CD4-positive, alpha-beta memory T cell (primary cell): ENCODE data around the gene PDE2A. TPM values are rescaled to one million over a fixed set of nuclear protein-coding genes. Genes with fewer than 3 reads are reported as not detected.

Experiments used
- CTCF ChIA-PET: fragments of 350-600 bp; sonication (Branson Sonifier 250); formaldehyde crosslinking; loops from one replicate; lab custom pipeline; 2021; ENCODE audit warnings: inconsistent platforms; ENCODE audit not compliant: partially characterized antibody; lab: Charles Lee
- POLR2A ChIA-PET: fragments of 350-600 bp; sonication (Branson Sonifier 250); formaldehyde crosslinking; loops from one replicate; lab custom pipeline; 2021; ENCODE audit not compliant: partially characterized antibody; lab: Charles Lee
- DNase-seq, 5 donors: peaks; one replicate each; pipeline versions ENCODE4 v3.0.0 to v3.0.0-alpha.2; 2020 to 2022; ENCODE audit warnings: mixed read lengths in 1 of 5
- H3K27ac ChIP-seq: one replicate; pipeline ENCODE4 v1.7.0; 2013; ENCODE audit warnings: low read depth, low read length
- H3K27me3 ChIP-seq: 2 replicates; pipeline ENCODE4 v1.7.0; 2013; ENCODE audit warnings: mild to moderate bottlenecking, low read length, moderate library complexity; ENCODE audit not compliant: insufficient read depth
- H3K36me3 ChIP-seq: 2 replicates; pipeline ENCODE4 v1.7.0; 2013; ENCODE audit warnings: mild to moderate bottlenecking, low read length, moderate library complexity; ENCODE audit not compliant: insufficient read depth
- H3K4me1 ChIP-seq: 2 replicates; pipeline ENCODE4 v1.7.0; 2013; ENCODE audit warnings: mild to moderate bottlenecking, low read length, moderate library complexity; ENCODE audit not compliant: insufficient read depth
- H3K4me3 ChIP-seq, 2 donors: one replicate each; pipeline ENCODE4 v1.7.0; 2013; ENCODE audit warnings: low read length in 2 of 2, mild to moderate bottlenecking in 1 of 2
- H3K9me3 ChIP-seq, 2 donors: one replicate each; pipeline ENCODE4 v1.7.0; 2013; ENCODE audit warnings: low read length in 2 of 2, control low read depth in 1 of 2; ENCODE audit not compliant: control insufficient read depth in 1 of 2
- H3K27ac Mint-ChIP-seq, 7 donors: one replicate each; pipeline ENCODE4 v1.8.0; 2020 to 2021; ENCODE audit warnings: mixed read lengths in 7 of 7, mild to moderate bottlenecking in 6 of 7, inconsistent platforms in 3 of 7, moderate library complexity in 3 of 7
- H3K27me3 Mint-ChIP-seq, 2 donors: one replicate each; pipeline ENCODE4 v1.8.0; 2020 to 2021; ENCODE audit warnings: mixed read lengths in 2 of 2
- H3K36me3 Mint-ChIP-seq, 2 donors: one replicate each; pipeline ENCODE4 v1.8.0; 2020 to 2021; ENCODE audit warnings: mixed read lengths in 2 of 2, inconsistent platforms in 1 of 2, mild to moderate bottlenecking in 1 of 2
- H3K4me1 Mint-ChIP-seq, 4 donors: one replicate each; pipeline ENCODE4 v1.8.0; 2020 to 2021; ENCODE audit warnings: mixed read lengths in 4 of 4, mild to moderate bottlenecking in 1 of 4
- H3K4me3 Mint-ChIP-seq, 8 donors: one replicate each; pipeline ENCODE4 v1.8.0; 2020 to 2021; ENCODE audit warnings: mixed read lengths in 8 of 8, mild to moderate bottlenecking in 7 of 8, moderate library complexity in 6 of 8, inconsistent platforms in 3 of 8
- H3K9me3 Mint-ChIP-seq, 8 donors: one replicate each; pipeline ENCODE4 v1.8.0; 2020 to 2021; ENCODE audit warnings: mixed read lengths in 8 of 8, mild to moderate bottlenecking in 5 of 8, inconsistent platforms in 3 of 8, moderate library complexity in 1 of 8
- intact Hi-C: fragments of 100-400 bp; cut with micrococcal nuclease; formaldehyde crosslinking; loops from one replicate; pipeline ENCODE4 v1.15.1; 2023
- polyA plus RNA-seq, 2 donors: library from polyadenylated mRNA; unstranded; fragments of 300-500 nt; fragmentation: Illumina TruSeq; gene quantifications; one replicate each; pipeline ENCODE4 v1.2.3, GENCODE V29; 2021
- total RNA-seq, 2 experiments: library from RNA; stranded (reverse); gene quantifications; one replicate each; pipeline ENCODE4 v1.2.3, GENCODE V29; 2021

The PDE2A gene
- total and polyA plus RNA-seq, 4 experiments from 2014 or later, result 0.11 to 1.7 (median 0.98) TPM

GRCh38 chr11:72716290-72716689 lies 42.1 kb upstream of the PDE2A start:
- peaks cover 41 to 65% (median 49%) of the 10 kb centered on the region in 4 donors for H3K4me1 Mint-ChIP-seq
- no peak overlapping the region for H3K4me3 Mint-ChIP-seq

GRCh38 chr11:72712841-72713240 lies 38.6 kb upstream of the PDE2A start:
- Mint-ChIP-seq H3K4me3 (no peak overlapping the region), H3K4me1 (peaks cover 13 to 32% (median 21%) of the 10 kb centered on the region in 4 donors), H3K27ac (no peak overlapping the region), H3K36me3 (peaks cover 18 to 60% of the 10 kb centered on the region in 2 donors), H3K9me3 (no peaks in the 10 kb centered on the region), H3K27me3 (no peaks in the 10 kb centered on the region)
- peaks cover 61% of the 10 kb centered on the region for H3K36me3 ChIP-seq
- no peak overlapping the region for H3K27ac ChIP-seq
- POLR2A ChIA-PET, result no interaction called here
- CTCF ChIA-PET, result no interaction called here
- H3K27me3 ChIP-seq, result no peaks in the 10 kb centered on the region
- H3K4me3 ChIP-seq, result no peak overlapping the region
- H3K4me1 ChIP-seq, result peaks cover 22% of the 10 kb centered on the region
- intact Hi-C loops, result no loop called here
- DNase-seq, result no peak
- H3K9me3 ChIP-seq, result no peaks in the 10 kb centered on the region

More at GRCh38 chr11:72716290-72716689, 42.1 kb upstream of the PDE2A start:
- Mint-ChIP-seq H3K36me3 (peaks cover 6 to 38% of the 10 kb centered on the region in 2 donors), H3K27me3 (no peaks in the 10 kb centered on the region), H3K9me3 (no peaks in the 10 kb centered on the region), H3K27ac (peak overlapping the region in 5 of 7 donors; percentile 13 to 78 (median 32))
- peaks cover 46% of the 10 kb centered on the region for H3K36me3 ChIP-seq
- no peak overlapping the region for H3K27ac ChIP-seq
- H3K4me3 ChIP-seq, result no peak overlapping the region
- DNase-seq, result no peak
- intact Hi-C loops, result no loop called here
- no peaks in the 10 kb centered on the region for H3K9me3 ChIP-seq
- peaks cover 54% of the 10 kb centered on the region for H3K4me1 ChIP-seq
- ChIA-PET CTCF (interaction anchor here (0.9 to 1.2 kb wide), 4 partner anchors 9 to 78 kb away, joined by 3 to 8 read pairs (median 3); partner anchors contain the start of gene STARD10), POLR2A (interaction anchor here (0.7 to 1.6 kb wide), 2 partner anchors 13 to 97 kb away, joined by 3 to 5 read pairs; no protein-coding TSS in a partner anchor)
- H3K27me3 ChIP-seq, result no peaks in the 10 kb centered on the region

GRCh38 chr11:72712168-72712751 lies 38.0 kb upstream of the PDE2A start:
- Mint-ChIP-seq H3K4me1 (peaks cover 9 to 27% (median 19%) of the 10 kb centered on the region in 4 donors), H3K4me3 (no peak overlapping the region), H3K27me3 (no peaks in the 10 kb centered on the region), H3K27ac (peak overlapping the region in 1 of 7 donors; percentile 63), H3K36me3 (peaks cover 19 to 63% of the 10 kb centered on the region in 2 donors), H3K9me3 (no peaks in the 10 kb centered on the region)
- Histone ChIP-seq H3K4me1 (peaks cover 22% of the 10 kb centered on the region), H3K27ac (no peak overlapping the region), H3K27me3 (no peaks in the 10 kb centered on the region), H3K9me3 (no peaks in the 10 kb centered on the region), H3K4me3 (no peak overlapping the region), H3K36me3 (peaks cover 63% of the 10 kb centered on the region)
- intact Hi-C loops, result no loop called here
- POLR2A ChIA-PET, result no interaction called here
- CTCF ChIA-PET, result no interaction called here
- DNase-seq, result no peak

- no peaks in the 10 kb centered on the region for H3K9me3 ChIP-seq
- no peaks in the 10 kb centered on the region for H3K27me3 Mint-ChIP-seq
- no peaks in the 10 kb centered on the region for H3K27me3 ChIP-seq
- peaks cover 7 to 20% (median 15%) of the 10 kb centered on the region in 4 donors for H3K4me1 Mint-ChIP-seq
- no peak overlapping the region for H3K4me3 ChIP-seq
- H3K27ac ChIP-seq, result no peak overlapping the region
- H3K9me3 Mint-ChIP-seq, result no peaks in the 10 kb centered on the region
- H3K27ac Mint-ChIP-seq, result peak overlapping the region in 1 of 7 donors; percentile 46
- peaks cover 30 to 68% of the 10 kb centered on the region in 2 donors for H3K36me3 Mint-ChIP-seq
- H3K4me3 Mint-ChIP-seq, result no peak overlapping the region
- intact Hi-C loops, result no loop called here
- POLR2A ChIA-PET, result no interaction called here
- no peak for DNase-seq
- CTCF ChIA-PET, result no interaction called here
- H3K36me3 ChIP-seq, result peaks cover 67% of the 10 kb centered on the region
- H3K4me1 ChIP-seq, result peaks cover 14% of the 10 kb centered on the region
Measured at GRCh38 chr11:72711141-72711540, 36.9 kb upstream of the PDE2A start.

- Mint-ChIP-seq H3K4me1 (peaks cover 3 to 16% (median 12%) of the 10 kb centered on the region in 4 donors), H3K9me3 (no peaks in the 10 kb centered on the region), H3K27ac (peak overlapping the region in 1 of 7 donors; percentile 32), H3K36me3 (peaks cover 33 to 77% of the 10 kb centered on the region in 2 donors), H3K27me3 (no peaks in the 10 kb centered on the region), H3K4me3 (no peak overlapping the region)
- Histone ChIP-seq H3K4me1 (peaks cover 9% of the 10 kb centered on the region), H3K36me3 (peaks cover 74% of the 10 kb centered on the region), H3K27me3 (no peaks in the 10 kb centered on the region), H3K27ac (no peak overlapping the region), H3K4me3 (no peak overlapping the region), H3K9me3 (no peaks in the 10 kb centered on the region)
- DNase-seq, result no peak
- ChIA-PET POLR2A (no interaction called here), CTCF (no interaction called here)
- intact Hi-C loops, result no loop called here
Measured at GRCh38 chr11:72710278-72710677, 36.1 kb upstream of the PDE2A start.

GRCh38 chr11:72709478-72710238 lies 35.4 kb upstream of the PDE2A start:
- ChIA-PET CTCF (interaction anchor here (1.8 kb wide), 1 partner anchor 16 kb away, joined by 5 read pairs; no protein-coding TSS in a partner anchor), POLR2A (interaction anchor here (1.4 kb wide), 1 partner anchor 12 kb away, joined by 4 read pairs; no protein-coding TSS in a partner anchor)
- no peak for DNase-seq
- H3K27ac Mint-ChIP-seq, result peak overlapping the region in 3 of 7 donors; percentile 32 to 79 (median 37)
- no peaks in the 10 kb centered on the region for H3K9me3 Mint-ChIP-seq
- peaks cover 0 to 12% (median 7%) of the 10 kb centered on the region in 4 donors for H3K4me1 Mint-ChIP-seq
- intact Hi-C loops, result no loop called here
- H3K36me3 Mint-ChIP-seq, result peaks cover 36 to 78% of the 10 kb centered on the region in 2 donors
- Histone ChIP-seq H3K9me3 (no peaks in the 10 kb centered on the region), H3K4me1 (peaks cover 3% of the 10 kb centered on the region), H3K27me3 (no peaks in the 10 kb centered on the region), H3K36me3 (peaks cover 75% of the 10 kb centered on the region), H3K4me3 (no peak overlapping the region), H3K27ac (no peak overlapping the region)
- no peaks in the 10 kb centered on the region for H3K27me3 Mint-ChIP-seq
- H3K4me3 Mint-ChIP-seq, result no peak overlapping the region

GRCh38 chr11:72707032-72707431 lies 32.8 kb upstream of the PDE2A start:
- H3K27ac Mint-ChIP-seq, result peak overlapping the region in 3 of 7 donors; percentile 22 to 55 (median 29)
- intact Hi-C loops, result no loop called here
- H3K4me1 ChIP-seq, result no peaks in the 10 kb centered on the region
- H3K27me3 ChIP-seq, result no peaks in the 10 kb centered on the region
- no peak overlapping the region for H3K4me3 ChIP-seq
- no peaks in the 10 kb centered on the region for H3K27me3 Mint-ChIP-seq
- no peak overlapping the region for H3K4me3 Mint-ChIP-seq
- H3K27ac ChIP-seq, result no peak overlapping the region
- H3K4me1 Mint-ChIP-seq, result peaks cover 0 to 5% (median 2%) of the 10 kb centered on the region in 4 donors
- no peaks in the 10 kb centered on the region for H3K9me3 Mint-ChIP-seq
- POLR2A ChIA-PET, result no interaction called here
- peaks cover 83% of the 10 kb centered on the region for H3K36me3 ChIP-seq
- H3K9me3 ChIP-seq, result no peaks in the 10 kb centered on the region
- peak in 1 of 5 donors; percentile 26 for DNase-seq
- H3K36me3 Mint-ChIP-seq, result peaks cover 33 to 81% of the 10 kb centered on the region in 2 donors
- CTCF ChIA-PET, result no interaction called here
